HS-27A (cell line): ENCODE measurements around the gene WHRN.
A peak's percentile ranks its signal among the peaks of the same experiment; 100 is the strongest.

Experiments
- DNase-seq: peaks from one replicate; pipeline ENCODE4 v3.0.0-alpha.2; 2012; ENCODE audit warnings: low read depth, missing footprints

Gene WHRN

GRCh38 chr9:114448706-114449105 lies 56.6 kb downstream of the WHRN start:
- DNase-seq = peak; percentile 47

GRCh38 chr9:114446672-114447450 lies 58.4 kb downstream of the WHRN start:
- DNase-seq = no peak

GRCh38 chr9:114446036-114446435 lies 59.2 kb downstream of the WHRN start:
- peak; percentile 39 for DNase-seq

GRCh38 chr9:114445616-114446015 lies 59.7 kb downstream of the WHRN start:
- DNase-seq = no peak

- DNase-seq = no peak
Observed at GRCh38 chr9:114442022-114442421, 63.3 kb downstream of the WHRN start.

- DNase-seq = no peak
Observed at GRCh38 chr9:114437401-114437893, 67.8 kb downstream of the WHRN start.

- DNase-seq = no peak
Observed at GRCh38 chr9:114434878-114435311, 70.4 kb downstream of the WHRN start.

GRCh38 chr9:114433720-114434255 lies 71.5 kb downstream of the WHRN start:
- DNase-seq = no peak

GRCh38 chr9:114433086-114433485 lies 72.2 kb downstream of the WHRN start:
- no peak for DNase-seq

GRCh38 chr9:114432323-114433067 lies 72.8 kb downstream of the WHRN start:
- DNase-seq = no peak

- no peak for DNase-seq
Observed at GRCh38 chr9:114431770-114432169, 73.5 kb downstream of the WHRN start.

- DNase-seq = no peak
Observed at GRCh38 chr9:114431003-114431402, 74.3 kb downstream of the WHRN start.

- DNase-seq = no peak
Observed at GRCh38 chr9:114430457-114430856, 74.8 kb downstream of the WHRN start.

GRCh38 chr9:114429488-114429887 lies 75.8 kb downstream of the WHRN start:
- DNase-seq = no peak

- DNase-seq = no peak
Observed at GRCh38 chr9:114428466-114428865, 76.8 kb downstream of the WHRN start.

- no peak for DNase-seq
Observed at GRCh38 chr9:114427644-114428043, 77.6 kb downstream of the WHRN start.

- DNase-seq = no peak
Observed at GRCh38 chr9:114426046-114426948, 79.0 kb downstream of the WHRN start.

GRCh38 chr9:114425126-114425525 lies 80.1 kb downstream of the WHRN start:
- no peak for DNase-seq

- no peak for DNase-seq
Observed at GRCh38 chr9:114424126-114424525, 81.1 kb downstream of the WHRN start.

GRCh38 chr9:114423181-114423580 lies 82.1 kb downstream of the WHRN start:
- DNase-seq = no peak

- no peak for DNase-seq
Observed at GRCh38 chr9:114421147-114421546, 84.1 kb downstream of the WHRN start.

GRCh38 chr9:114419796-114420195 lies 85.5 kb downstream of the WHRN start:
- no peak for DNase-seq
